K562 (cell line): ENCODE measurements around the gene CUL2.

Experiments
- JUN ChIP-seq, 2 experiments: sonication (generic) in 1 of 2; formaldehyde crosslinking in 1 of 2; IDR thresholded peaks; 2 replicates each; pipeline versions ENCODE4 v1.6.1 to v1.8.0; 2012 to 2022; ENCODE audit warnings: borderline replicate concordance in 2 of 2, mild to moderate bottlenecking in 2 of 2, improper control_type of control experiment in 1 of 2, low read depth in 1 of 2, low read length in 1 of 2, missing genetic modification reagents in 1 of 2
- NR3C1 ChIP-seq: sonication (generic); formaldehyde crosslinking; IDR thresholded peaks from 2 replicates; pipeline ENCODE4 v1.8.1; 2022; ENCODE audit warnings: missing genetic modification reagents
- NUFIP1 ChIP-seq: fragments of 450-650 bp; IDR thresholded peaks from 2 replicates; pipeline ENCODE4 v1.6.1; 2018; ENCODE audit not compliant: partially characterized antibody
- POLR2B ChIP-seq: fragments of 450-650 bp; IDR thresholded peaks from 2 replicates; pipeline ENCODE4 v1.6.1; 2018; ENCODE audit warnings: low read depth; ENCODE audit not compliant: partially characterized antibody
- SIN3A ChIP-seq, 2 experiments: fragments of 150-350 bp in 1 of 2; IDR thresholded peaks; 2 replicates each; pipeline ENCODE4 v1.6.1; 2011 to 2016; ENCODE audit warnings: borderline replicate concordance in 2 of 2, low read depth in 2 of 2, low read length in 2 of 2, mild to moderate bottlenecking in 2 of 2, moderate library complexity in 2 of 2; ENCODE audit not compliant: control insufficient read depth in 1 of 2

DNA sequence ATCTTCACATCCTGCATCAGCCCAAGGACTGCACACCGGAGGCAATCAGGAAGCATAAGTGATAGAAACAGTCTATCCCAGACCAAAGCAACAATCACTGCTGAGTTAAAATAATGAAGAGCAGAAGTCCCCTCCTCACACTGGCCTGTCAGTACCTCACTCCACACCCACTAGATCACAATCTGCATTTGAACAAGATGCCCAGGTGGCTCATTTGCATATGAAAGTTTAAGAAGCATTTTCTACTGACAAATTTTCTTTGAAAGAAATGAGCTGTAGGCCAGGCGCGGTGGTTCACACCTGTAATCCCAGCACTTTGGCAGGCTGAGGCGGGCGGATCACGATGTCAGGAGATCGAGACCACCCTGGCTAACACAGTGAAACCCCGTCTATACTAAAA is 77.4 kb downstream of the CUL2 start:
- TF ChIP-seq SIN3A (IDR thresholded peaks at IDR 0.05; ENCODE audit: borderline replicate concordance in 2 of 2, control insufficient read depth in 1 of 2, low read depth in 2 of 2, low read length in 2 of 2) = no peak
- TF ChIP-seq NR3C1 (CRISPR knock-in tag) = no peak
- TF ChIP-seq NUFIP1 = no peak
- no peak for TF ChIP-seq JUN (IDR thresholded peaks at IDR 0.05; ENCODE audit: borderline replicate concordance, low read depth, low read length)
- TF ChIP-seq JUN (CRISPR knock-in tag; IDR thresholded peaks at IDR 0.05; ENCODE audit: borderline replicate concordance) = no peak
- no peak for TF ChIP-seq POLR2B
